ENCODE data around the gene AHSG. TPM values are rescaled to one million over a fixed set of nuclear protein-coding genes. Genes with fewer than 3 reads are reported as not detected.
"Not testable (repeated sequence)": the region's sequence is repeated elsewhere in the genome, so short reads cannot be mapped to it uniquely, and the experiment has no call there.

The AHSG gene
- total and polyA plus RNA-seq, 2 experiments from 2014 or later: 0.10 to 0.18 TPM

DNA sequence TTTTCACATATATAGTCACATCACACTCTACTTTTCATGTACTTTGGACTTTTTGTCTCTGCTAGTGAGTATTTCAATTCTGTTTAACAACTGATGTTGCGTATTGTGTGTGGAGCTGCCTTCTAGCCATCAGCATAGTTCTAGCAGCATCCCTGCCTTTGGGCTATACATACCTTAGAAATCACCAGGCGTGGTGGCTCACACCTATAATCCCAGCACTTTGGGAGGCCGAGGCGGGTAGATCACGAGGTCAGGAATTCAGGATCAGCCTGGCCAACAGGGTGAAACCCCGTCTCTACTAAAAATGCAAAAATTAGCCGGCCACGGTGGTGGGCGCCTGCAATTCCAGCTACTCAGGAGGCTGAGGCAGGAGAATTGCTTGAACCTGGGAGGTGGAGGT is 26.6 kb upstream of the AHSG start:
- H3K4me3 Mint-ChIP-seq; ATAC-seq; H3K27me3 ChIP-seq (ENCODE audit: insufficient read depth); H3K27ac ChIP-seq (ENCODE audit: low read depth); H2AFZ ChIP-seq; H3K4me3 ChIP-seq; H3K27ac Mint-ChIP-seq; DNase-seq (ENCODE audit: low spot score); H4K20me1 ChIP-seq (replicated peaks; ENCODE audit: insufficient read depth); H3K9me3 Mint-ChIP-seq; H3F3A ChIP-seq (replicated peaks; ENCODE audit: low read depth); H3K4me1 ChIP-seq (ENCODE audit: insufficient read depth); H3K79me2 ChIP-seq (replicated peaks; ENCODE audit: insufficient read depth); H3K4me1 Mint-ChIP-seq; H3K4me2 ChIP-seq; H3K9me2 ChIP-seq (ENCODE audit: insufficient read depth); H3K27me3 Mint-ChIP-seq (ENCODE audit: insufficient read depth, low read depth, poor library complexity): not testable (repeated sequence)
- H3K36me3 Mint-ChIP-seq (ENCODE audit: low read depth): peaks cover 37% of the 10 kb centered on the region
- H3K36me3 ChIP-seq (ENCODE audit: insufficient read depth): peaks cover 27% of the 10 kb centered on the region

DNA sequence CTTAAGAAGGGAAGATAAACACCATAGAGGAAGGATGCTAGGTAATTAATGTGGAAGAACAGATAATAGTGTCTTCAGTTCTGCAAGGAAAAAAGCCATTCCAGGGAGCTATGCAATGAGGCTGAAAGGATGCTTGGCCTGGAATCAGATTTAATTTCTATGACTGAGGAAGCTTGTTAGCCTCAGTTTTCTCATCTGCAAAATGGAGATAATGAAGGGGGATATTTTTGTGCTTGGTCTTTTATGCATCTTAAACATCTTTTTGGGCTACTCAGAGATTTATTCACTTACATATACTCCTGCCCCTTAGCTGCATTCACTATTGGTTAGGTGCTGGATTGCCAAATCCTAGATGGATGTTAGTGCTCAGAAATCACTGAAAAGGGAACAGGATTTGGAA is 25.7 kb upstream of the AHSG start:
- no peak overlapping the region for H3K27ac Mint-ChIP-seq
- no peak for DNase-seq (ENCODE audit: low spot score)
- no peak for ATAC-seq
- Histone ChIP-seq H3K36me3 (ENCODE audit: insufficient read depth) (peaks cover 21% of the 10 kb centered on the region), H3K27me3 (ENCODE audit: insufficient read depth) (no peaks in the 10 kb centered on the region), H3K79me2 (replicated peaks; ENCODE audit: insufficient read depth) (no peaks in the 10 kb centered on the region), H2AFZ (no peak overlapping the region), H3K4me2 (no peak overlapping the region), H3K9me2 (ENCODE audit: insufficient read depth) (no peaks in the 10 kb centered on the region), H3K4me3 (no peak overlapping the region), H3F3A (replicated peaks; ENCODE audit: low read depth) (no peaks in the 10 kb centered on the region), H3K27ac (ENCODE audit: low read depth) (no peak overlapping the region), H4K20me1 (replicated peaks; ENCODE audit: insufficient read depth) (no peaks in the 10 kb centered on the region), H3K4me1 (ENCODE audit: insufficient read depth) (no peaks in the 10 kb centered on the region)
- H3K4me1 Mint-ChIP-seq: no peaks in the 10 kb centered on the region
- H3K36me3 Mint-ChIP-seq (ENCODE audit: low read depth): peaks cover 28% of the 10 kb centered on the region
- no peaks in the 10 kb centered on the region for H3K27me3 Mint-ChIP-seq (ENCODE audit: insufficient read depth, low read depth, poor library complexity)
- no peak overlapping the region for H3K4me3 Mint-ChIP-seq
- H3K9me3 Mint-ChIP-seq: no peaks in the 10 kb centered on the region
- TF ChIP-seq, protein P1, sequence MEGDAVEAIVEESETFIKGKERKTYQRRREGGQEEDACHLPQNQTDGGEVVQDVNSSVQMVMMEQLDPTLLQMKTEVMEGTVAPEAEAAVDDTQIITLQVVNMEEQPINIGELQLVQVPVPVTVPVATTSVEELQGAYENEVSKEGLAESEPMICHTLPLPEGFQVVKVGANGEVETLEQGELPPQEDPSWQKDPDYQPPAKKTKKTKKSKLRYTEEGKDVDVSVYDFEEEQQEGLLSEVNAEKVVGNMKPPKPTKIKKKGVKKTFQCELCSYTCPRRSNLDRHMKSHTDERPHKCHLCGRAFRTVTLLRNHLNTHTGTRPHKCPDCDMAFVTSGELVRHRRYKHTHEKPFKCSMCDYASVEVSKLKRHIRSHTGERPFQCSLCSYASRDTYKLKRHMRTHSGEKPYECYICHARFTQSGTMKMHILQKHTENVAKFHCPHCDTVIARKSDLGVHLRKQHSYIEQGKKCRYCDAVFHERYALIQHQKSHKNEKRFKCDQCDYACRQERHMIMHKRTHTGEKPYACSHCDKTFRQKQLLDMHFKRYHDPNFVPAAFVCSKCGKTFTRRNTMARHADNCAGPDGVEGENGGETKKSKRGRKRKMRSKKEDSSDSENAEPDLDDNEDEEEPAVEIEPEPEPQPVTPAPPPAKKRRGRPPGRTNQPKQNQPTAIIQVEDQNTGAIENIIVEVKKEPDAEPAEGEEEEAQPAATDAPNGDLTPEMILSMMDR (conservative IDR thresholded peaks at IDR 0.05; ENCODE audit: low read depth in 2 of 2): no peak
- TF ChIP-seq, protein P2, sequence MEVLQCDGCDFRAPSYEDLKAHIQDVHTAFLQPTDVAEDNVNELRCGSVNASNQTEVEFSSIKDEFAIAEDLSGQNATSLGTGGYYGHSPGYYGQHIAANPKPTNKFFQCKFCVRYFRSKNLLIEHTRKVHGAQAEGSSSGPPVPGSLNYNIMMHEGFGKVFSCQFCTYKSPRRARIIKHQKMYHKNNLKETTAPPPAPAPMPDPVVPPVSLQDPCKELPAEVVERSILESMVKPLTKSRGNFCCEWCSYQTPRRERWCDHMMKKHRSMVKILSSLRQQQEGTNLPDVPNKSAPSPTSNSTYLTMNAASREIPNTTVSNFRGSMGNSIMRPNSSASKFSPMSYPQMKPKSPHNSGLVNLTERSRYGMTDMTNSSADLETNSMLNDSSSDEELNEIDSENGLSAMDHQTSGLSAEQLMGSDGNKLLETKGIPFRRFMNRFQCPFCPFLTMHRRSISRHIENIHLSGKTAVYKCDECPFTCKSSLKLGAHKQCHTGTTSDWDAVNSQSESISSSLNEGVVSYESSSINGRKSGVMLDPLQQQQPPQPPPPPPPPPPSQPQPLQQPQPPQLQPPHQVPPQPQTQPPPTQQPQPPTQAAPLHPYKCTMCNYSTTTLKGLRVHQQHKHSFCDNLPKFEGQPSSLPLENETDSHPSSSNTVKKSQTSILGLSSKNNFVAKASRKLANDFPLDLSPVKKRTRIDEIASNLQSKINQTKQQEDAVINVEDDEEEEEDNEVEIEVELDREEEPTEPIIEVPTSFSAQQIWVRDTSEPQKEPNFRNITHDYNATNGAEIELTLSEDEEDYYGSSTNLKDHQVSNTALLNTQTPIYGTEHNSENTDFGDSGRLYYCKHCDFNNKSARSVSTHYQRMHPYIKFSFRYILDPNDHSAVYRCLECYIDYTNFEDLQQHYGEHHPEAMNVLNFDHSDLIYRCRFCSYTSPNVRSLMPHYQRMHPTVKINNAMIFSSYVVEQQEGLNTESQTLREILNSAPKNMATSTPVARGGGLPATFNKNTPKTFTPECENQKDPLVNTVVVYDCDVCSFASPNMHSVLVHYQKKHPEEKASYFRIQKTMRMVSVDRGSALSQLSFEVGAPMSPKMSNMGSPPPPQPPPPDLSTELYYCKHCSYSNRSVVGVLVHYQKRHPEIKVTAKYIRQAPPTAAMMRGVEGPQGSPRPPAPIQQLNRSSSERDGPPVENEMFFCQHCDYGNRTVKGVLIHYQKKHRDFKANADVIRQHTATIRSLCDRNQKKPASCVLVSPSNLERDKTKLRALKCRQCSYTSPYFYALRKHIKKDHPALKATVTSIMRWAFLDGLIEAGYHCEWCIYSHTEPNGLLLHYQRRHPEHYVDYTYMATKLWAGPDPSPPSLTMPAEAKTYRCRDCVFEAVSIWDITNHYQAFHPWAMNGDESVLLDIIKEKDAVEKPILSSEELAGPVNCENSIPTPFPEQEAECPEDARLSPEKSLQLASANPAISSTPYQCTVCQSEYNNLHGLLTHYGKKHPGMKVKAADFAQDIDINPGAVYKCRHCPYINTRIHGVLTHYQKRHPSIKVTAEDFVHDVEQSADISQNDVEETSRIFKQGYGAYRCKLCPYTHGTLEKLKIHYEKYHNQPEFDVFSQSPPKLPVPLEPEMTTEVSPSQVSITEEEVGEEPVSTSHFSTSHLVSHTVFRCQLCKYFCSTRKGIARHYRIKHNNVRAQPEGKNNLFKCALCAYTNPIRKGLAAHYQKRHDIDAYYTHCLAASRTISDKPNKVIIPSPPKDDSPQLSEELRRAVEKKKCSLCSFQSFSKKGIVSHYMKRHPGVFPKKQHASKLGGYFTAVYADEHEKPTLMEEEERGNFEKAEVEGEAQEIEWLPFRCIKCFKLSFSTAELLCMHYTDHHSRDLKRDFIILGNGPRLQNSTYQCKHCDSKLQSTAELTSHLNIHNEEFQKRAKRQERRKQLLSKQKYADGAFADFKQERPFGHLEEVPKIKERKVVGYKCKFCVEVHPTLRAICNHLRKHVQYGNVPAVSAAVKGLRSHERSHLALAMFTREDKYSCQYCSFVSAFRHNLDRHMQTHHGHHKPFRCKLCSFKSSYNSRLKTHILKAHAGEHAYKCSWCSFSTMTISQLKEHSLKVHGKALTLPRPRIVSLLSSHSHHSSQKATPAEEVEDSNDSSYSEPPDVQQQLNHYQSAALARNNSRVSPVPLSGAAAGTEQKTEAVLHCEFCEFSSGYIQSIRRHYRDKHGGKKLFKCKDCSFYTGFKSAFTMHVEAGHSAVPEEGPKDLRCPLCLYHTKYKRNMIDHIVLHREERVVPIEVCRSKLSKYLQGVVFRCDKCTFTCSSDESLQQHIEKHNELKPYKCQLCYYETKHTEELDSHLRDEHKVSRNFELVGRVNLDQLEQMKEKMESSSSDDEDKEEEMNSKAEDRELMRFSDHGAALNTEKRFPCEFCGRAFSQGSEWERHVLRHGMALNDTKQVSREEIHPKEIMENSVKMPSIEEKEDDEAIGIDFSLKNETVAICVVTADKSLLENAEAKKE (CRISPR knock-in tag; IDR thresholded peaks at IDR 0.05): no peak
- TF ChIP-seq, protein P3, sequence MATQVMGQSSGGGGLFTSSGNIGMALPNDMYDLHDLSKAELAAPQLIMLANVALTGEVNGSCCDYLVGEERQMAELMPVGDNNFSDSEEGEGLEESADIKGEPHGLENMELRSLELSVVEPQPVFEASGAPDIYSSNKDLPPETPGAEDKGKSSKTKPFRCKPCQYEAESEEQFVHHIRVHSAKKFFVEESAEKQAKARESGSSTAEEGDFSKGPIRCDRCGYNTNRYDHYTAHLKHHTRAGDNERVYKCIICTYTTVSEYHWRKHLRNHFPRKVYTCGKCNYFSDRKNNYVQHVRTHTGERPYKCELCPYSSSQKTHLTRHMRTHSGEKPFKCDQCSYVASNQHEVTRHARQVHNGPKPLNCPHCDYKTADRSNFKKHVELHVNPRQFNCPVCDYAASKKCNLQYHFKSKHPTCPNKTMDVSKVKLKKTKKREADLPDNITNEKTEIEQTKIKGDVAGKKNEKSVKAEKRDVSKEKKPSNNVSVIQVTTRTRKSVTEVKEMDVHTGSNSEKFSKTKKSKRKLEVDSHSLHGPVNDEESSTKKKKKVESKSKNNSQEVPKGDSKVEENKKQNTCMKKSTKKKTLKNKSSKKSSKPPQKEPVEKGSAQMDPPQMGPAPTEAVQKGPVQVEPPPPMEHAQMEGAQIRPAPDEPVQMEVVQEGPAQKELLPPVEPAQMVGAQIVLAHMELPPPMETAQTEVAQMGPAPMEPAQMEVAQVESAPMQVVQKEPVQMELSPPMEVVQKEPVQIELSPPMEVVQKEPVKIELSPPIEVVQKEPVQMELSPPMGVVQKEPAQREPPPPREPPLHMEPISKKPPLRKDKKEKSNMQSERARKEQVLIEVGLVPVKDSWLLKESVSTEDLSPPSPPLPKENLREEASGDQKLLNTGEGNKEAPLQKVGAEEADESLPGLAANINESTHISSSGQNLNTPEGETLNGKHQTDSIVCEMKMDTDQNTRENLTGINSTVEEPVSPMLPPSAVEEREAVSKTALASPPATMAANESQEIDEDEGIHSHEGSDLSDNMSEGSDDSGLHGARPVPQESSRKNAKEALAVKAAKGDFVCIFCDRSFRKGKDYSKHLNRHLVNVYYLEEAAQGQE (IDR thresholded peaks at IDR 0.05; ENCODE audit: unreplicated experiment): no peak
- TF ChIP-seq ZNF331 (CRISPR knock-in tag; IDR thresholded peaks at IDR 0.05; ENCODE audit: low read depth) (no peak), ZNF114 (CRISPR knock-in tag; IDR thresholded peaks at IDR 0.05) (no peak), EZH2phosphoT487 (IDR thresholded peaks at IDR 0.05; ENCODE audit: unreplicated experiment) (no peak), NANOG (IDR thresholded peaks at IDR 0.05; ENCODE audit: borderline replicate concordance) (no peak), STAT1 (IDR thresholded peaks at IDR 0.05; ENCODE audit: unreplicated experiment) (no peak), EZH2 (IDR thresholded peaks at IDR 0.05; ENCODE audit: low read depth, unreplicated experiment) (no peak)
- TF ChIP-seq, protein P4, sequence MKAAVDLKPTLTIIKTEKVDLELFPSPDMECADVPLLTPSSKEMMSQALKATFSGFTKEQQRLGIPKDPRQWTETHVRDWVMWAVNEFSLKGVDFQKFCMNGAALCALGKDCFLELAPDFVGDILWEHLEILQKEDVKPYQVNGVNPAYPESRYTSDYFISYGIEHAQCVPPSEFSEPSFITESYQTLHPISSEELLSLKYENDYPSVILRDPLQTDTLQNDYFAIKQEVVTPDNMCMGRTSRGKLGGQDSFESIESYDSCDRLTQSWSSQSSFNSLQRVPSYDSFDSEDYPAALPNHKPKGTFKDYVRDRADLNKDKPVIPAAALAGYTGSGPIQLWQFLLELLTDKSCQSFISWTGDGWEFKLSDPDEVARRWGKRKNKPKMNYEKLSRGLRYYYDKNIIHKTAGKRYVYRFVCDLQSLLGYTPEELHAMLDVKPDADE (IDR thresholded peaks at IDR 0.05): no peak
